ENCODE results near the gene NOD2.

The NOD2 gene

DNA sequence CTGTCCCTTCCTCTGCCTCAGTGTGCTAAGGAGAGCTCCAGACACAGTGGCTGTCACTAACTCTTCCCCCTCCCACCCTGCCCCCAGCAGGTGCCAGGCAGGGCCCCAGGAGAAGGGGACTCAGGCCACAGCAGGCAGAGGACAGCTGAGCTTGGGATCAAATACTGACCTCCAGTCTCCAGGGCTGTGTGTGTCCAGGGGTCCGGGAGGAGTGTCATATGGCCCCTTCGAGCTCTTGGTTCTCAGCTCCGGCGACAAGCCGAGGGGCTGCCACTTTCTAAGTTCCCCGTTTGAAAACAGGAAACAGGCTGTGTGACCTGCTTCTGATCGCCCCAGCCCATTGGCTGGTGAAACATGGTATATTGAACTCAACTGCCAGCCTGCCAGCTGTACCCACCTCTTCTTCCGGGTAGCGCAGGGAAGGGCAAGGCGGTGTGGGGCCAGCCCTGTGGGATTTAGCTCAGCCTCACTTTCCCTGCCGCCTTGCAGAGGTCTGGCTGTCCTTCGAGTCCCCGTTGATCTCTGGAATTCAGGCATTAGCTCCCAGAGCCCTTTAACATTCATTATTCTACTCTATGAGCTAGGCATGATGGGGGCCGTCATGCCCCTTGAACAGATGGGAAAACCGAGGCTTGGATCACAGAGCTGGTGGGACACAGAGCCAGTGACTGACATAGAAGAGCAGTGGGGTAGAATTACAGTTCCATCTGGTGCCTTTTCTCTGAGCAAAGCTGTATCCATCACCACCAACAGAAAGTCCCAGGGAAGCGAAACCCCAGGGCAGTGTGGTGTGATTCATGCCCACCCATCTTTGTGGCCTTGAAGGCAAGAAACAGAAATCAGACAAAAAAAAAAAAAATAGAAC lies 12.2 kb upstream of the NOD2 start, which contains the start of gene SNX20:
TSS of gene SNX20 (minus strand) at position 292 of the 865 bp plus-strand sequence. CDS start 3,786 bp downstream, outside the sequence.
- no peak within 1 kb of the TSS for H3K4me3 ChIP-seq (ENCODE audit: extremely low read depth, insufficient read depth, low read length, poor library complexity, severe bottlenecking)
- 92 to 96% methylated on average over 12 to 13 of the region's 16 CpGs for WGBS, 2 experiments (ENCODE audit: insufficient coverage in 2 of 2)
- H3K4me1 ChIP-seq (ENCODE audit: control insufficient read depth, insufficient read depth, low read length, poor library complexity, severe bottlenecking), result peaks cover 6% of the 10 kb centered on the region
- H3K9me3 ChIP-seq (ENCODE audit: control insufficient read depth, low read length), result no peaks in the 10 kb centered on the region
- H3K27ac ChIP-seq (ENCODE audit: low read depth, low read length, severe bottlenecking), result no peak within 1 kb of the TSS
- no peaks in the 10 kb centered on the region for H3K36me3 ChIP-seq (ENCODE audit: control insufficient read depth, insufficient read depth, low read length)

DNA sequence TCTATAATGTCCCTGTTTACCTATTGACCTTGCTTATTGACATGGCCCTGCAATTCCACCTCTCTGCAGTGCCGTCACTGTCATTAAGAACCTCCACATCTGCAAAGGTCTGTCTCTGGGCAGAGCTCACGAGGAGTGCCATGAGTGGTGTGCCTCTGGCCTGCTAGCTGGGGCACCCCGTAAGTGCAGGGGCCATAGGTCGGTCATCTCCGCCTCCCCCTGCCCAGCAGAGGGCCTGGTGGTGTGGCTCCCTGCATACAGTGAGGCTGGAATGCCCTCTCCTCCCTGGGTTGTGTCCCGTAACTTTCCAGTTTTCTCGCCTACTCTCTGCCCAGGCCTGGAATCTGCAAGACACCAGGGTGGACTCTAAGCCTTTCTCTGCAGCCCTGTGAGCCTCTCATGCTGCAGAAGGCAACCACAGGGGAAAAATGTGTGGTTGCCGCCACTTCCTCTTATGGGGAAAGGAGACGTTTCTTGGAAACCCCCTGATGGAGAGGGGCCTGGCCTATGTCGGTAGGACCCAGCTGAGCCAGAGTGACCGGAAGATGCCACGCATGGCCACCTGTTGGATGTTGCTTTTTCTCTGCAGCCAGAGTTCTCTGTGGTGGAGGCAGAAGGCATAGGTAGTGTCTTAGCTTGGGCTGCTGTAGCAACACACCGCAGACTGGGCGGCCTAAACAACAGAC lies 9.6 kb upstream of the NOD2 start:
- Histone ChIP-seq H3K4me1 (ENCODE audit: control insufficient read depth, insufficient read depth, low read length, poor library complexity, severe bottlenecking) (peaks cover 9% of the 10 kb centered on the region), H3K4me3 (ENCODE audit: extremely low read depth, insufficient read depth, low read length, poor library complexity, severe bottlenecking) (no peak overlapping the region), H3K36me3 (ENCODE audit: control insufficient read depth, insufficient read depth, low read length) (no peaks in the 10 kb centered on the region), H3K27ac (ENCODE audit: low read depth, low read length, severe bottlenecking) (no peak overlapping the region), H3K9me3 (ENCODE audit: control insufficient read depth, low read length) (no peaks in the 10 kb centered on the region)
- WGBS, 2 experiments (ENCODE audit: insufficient coverage in 2 of 2), result 84 to 89% methylated on average over 12 of the region's 14 CpGs

DNA sequence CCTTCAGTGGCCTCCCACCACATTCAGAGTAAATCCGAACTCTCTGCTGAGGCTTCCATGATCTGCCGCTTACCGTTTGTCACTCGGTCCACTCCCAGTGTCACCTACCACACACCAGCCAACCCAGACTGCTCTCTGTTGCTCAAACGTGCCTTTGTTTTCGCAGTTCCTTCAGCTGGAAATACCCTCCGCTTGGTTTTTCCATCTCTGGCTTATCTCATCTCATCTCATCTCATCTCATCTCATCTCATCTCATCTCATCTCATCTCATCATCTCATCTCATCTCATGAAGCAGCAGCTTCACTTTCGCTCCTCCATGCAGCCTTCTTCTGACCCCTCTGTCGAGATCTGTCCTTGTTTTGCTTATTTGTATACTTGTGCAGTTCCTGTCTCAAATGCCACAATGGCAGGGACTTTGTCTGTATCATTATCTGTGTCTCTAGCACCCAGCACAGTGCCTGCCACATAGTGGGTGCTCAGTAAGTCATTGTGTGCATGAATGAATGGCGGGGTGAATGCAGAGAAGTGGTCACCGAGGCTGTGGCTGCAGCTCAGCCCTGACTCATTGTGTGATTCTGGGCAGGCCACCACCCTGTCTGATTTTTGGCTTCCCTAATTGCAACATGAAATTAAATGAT lies 8.5 kb upstream of the NOD2 start:
- H3K9me3 ChIP-seq (ENCODE audit: control insufficient read depth, low read length), result no peaks in the 10 kb centered on the region
- WGBS, 2 experiments (ENCODE audit: insufficient coverage in 2 of 2), result 87 to 92% methylated on average over 11 of the region's 11 CpGs
- H3K4me3 ChIP-seq (ENCODE audit: extremely low read depth, insufficient read depth, low read length, poor library complexity, severe bottlenecking), result no peak overlapping the region
- H3K36me3 ChIP-seq (ENCODE audit: control insufficient read depth, insufficient read depth, low read length), result no peaks in the 10 kb centered on the region
- H3K27ac ChIP-seq (ENCODE audit: low read depth, low read length, severe bottlenecking), result no peak overlapping the region
- H3K4me1 ChIP-seq (ENCODE audit: control insufficient read depth, insufficient read depth, low read length, poor library complexity, severe bottlenecking), result peaks cover 6% of the 10 kb centered on the region

DNA sequence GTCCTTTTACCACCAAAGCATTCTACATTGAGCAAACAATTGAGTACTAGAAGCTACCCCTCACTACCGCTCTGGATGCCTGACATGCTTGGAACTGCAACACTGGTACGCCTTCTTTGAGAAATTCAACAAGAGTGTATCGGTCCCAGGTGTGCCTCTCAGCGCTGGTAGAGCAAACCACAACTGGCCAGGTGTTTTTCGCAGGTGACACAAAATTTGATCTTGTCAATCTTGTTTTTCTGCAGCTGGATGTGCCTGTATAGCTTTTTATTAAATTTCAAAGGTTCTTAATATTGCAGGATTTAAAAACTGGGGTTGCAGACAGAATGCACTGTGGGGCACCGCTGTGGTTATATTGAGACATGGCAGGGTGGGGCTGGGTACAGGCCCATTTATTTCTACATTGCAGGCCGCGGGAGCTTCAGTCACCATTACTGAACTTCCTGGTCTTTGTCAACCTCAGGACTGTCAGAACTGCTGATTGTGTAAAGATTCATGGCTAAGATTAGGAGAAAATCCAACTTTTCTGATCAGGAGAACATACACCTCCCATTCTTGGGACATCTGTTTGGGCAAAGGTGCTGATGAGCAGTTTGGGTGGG lies 7.8 kb upstream of the NOD2 start:
- Histone ChIP-seq H3K36me3 (ENCODE audit: control insufficient read depth, insufficient read depth, low read length) (no peaks in the 10 kb centered on the region), H3K4me1 (ENCODE audit: control insufficient read depth, insufficient read depth, low read length, poor library complexity, severe bottlenecking) (peaks cover 6% of the 10 kb centered on the region), H3K9me3 (ENCODE audit: control insufficient read depth, low read length) (no peaks in the 10 kb centered on the region), H3K27ac (ENCODE audit: low read depth, low read length, severe bottlenecking) (no peak overlapping the region), H3K4me3 (ENCODE audit: extremely low read depth, insufficient read depth, low read length, poor library complexity, severe bottlenecking) (no peak overlapping the region)
- 95 to 98% methylated on average over 7 to 8 of the region's 8 CpGs for WGBS, 2 experiments (ENCODE audit: insufficient coverage in 2 of 2)

DNA sequence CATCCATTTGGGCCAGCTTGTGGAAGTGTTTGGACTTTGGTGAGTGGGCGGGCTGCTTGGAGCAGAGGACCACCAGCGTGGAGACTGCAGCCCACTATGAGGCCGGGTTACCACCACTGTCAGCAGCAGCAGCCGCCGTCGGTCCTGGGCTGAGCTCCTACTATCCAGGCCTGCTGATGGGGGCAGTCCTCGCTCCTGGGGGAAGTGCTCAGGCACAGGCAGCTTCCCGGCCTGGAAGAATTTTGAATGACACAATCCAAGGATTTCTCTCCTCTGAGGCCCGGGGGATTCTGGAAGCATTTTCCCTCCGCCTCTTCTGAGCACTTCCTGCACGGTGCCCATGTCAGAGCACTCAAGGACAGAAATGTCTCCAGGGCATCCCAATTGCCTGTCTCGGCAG lies 5.3 kb upstream of the NOD2 start:
- no peaks in the 10 kb centered on the region for H3K36me3 ChIP-seq (ENCODE audit: control insufficient read depth, insufficient read depth, low read length)
- no peaks in the 10 kb centered on the region for H3K9me3 ChIP-seq (ENCODE audit: control insufficient read depth, low read length)
- WGBS, 2 experiments (ENCODE audit: insufficient coverage in 2 of 2), result 58 to 67% methylated on average over 11 of the region's 12 CpGs
- H3K4me1 ChIP-seq (ENCODE audit: control insufficient read depth, insufficient read depth, low read length, poor library complexity, severe bottlenecking), result peaks cover 6% of the 10 kb centered on the region
- H3K27ac ChIP-seq (ENCODE audit: low read depth, low read length, severe bottlenecking), result no peak overlapping the region
- no peak overlapping the region for H3K4me3 ChIP-seq (ENCODE audit: extremely low read depth, insufficient read depth, low read length, poor library complexity, severe bottlenecking)

DNA sequence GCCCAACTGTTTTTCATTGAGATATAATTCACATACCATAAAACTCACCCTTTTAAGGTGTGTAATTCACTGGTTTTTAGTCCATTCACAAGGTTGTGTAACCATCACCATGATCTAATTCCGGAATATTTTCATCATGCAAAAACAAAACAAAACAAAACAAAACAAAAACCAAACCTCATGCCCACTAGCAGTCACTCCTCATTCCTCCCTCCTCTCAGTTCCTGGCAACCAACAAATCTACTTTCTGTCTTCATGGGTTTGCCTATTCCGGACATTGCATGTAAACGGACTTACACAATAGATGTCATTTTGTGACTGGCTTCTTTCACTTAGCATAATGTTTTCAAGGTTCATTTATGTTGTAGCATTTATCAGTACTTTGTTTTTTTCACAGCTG lies 4.5 kb upstream of the NOD2 start:
- 100% methylated on average over 1 of the region's 3 CpGs; no CpG with 5 or more reads in 1 of the 2 experiments for WGBS, 2 experiments (ENCODE audit: insufficient coverage in 2 of 2)
- Histone ChIP-seq H3K4me1 (ENCODE audit: control insufficient read depth, insufficient read depth, low read length, poor library complexity, severe bottlenecking) (peaks cover 6% of the 10 kb centered on the region), H3K27ac (ENCODE audit: low read depth, low read length, severe bottlenecking) (no peak overlapping the region), H3K36me3 (ENCODE audit: control insufficient read depth, insufficient read depth, low read length) (no peaks in the 10 kb centered on the region), H3K9me3 (ENCODE audit: control insufficient read depth, low read length) (no peaks in the 10 kb centered on the region), H3K4me3 (ENCODE audit: extremely low read depth, insufficient read depth, low read length, poor library complexity, severe bottlenecking) (no peak overlapping the region)

DNA sequence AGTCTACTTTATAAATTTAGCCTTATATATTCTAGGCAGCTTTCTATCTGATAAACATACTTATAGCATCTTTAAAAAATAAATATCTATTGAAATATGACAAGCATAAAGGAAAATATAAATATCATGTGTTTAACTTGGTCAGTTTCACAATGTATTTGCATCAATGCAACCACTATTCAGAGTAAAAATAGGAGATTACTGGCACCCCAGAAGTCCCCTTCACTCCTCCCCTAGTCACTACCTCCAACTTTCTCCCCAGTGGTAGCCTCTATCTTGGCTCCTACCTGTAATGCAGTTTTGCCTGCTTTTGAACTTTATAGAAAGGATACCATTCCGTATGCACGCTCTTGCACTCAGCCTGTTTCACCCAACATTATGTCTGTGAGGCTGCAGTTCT lies 3.2 kb upstream of the NOD2 start:
- H3K9me3 ChIP-seq (ENCODE audit: control insufficient read depth, low read length), result no peaks in the 10 kb centered on the region
- H3K4me3 ChIP-seq (ENCODE audit: extremely low read depth, insufficient read depth, low read length, poor library complexity, severe bottlenecking), result no peak overlapping the region
- no peaks in the 10 kb centered on the region for H3K36me3 ChIP-seq (ENCODE audit: control insufficient read depth, insufficient read depth, low read length)
- H3K4me1 ChIP-seq (ENCODE audit: control insufficient read depth, insufficient read depth, low read length, poor library complexity, severe bottlenecking), result peaks cover 6% of the 10 kb centered on the region
- no peak overlapping the region for H3K27ac ChIP-seq (ENCODE audit: low read depth, low read length, severe bottlenecking)
- WGBS, 2 experiments (ENCODE audit: insufficient coverage in 2 of 2), result no CpG with 5 or more reads among the region's 2 CpGs

DNA sequence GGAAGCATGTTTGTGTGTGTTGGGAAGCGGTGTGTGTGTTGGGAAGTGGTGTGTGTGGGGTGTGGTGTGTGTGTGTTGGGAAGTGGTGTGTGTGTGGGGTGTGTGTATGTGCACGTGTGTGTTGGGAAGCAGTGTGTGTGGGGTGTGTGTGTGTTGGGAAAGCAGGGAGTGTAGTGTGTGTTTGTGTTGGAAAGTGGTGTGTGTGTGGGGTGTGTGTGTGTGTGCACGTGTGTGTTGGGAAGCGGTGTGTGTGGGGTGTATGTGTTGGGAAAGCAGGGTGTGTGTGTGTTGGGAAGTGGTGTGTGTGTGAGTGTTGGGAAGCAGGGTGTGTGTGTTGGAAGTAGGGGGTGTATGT lies 785 bp upstream of the NOD2 start:
- no peaks in the 10 kb centered on the region for H3K9me3 ChIP-seq (ENCODE audit: control insufficient read depth, low read length)
- H3K36me3 ChIP-seq (ENCODE audit: control insufficient read depth, insufficient read depth, low read length), result no peaks in the 10 kb centered on the region
- H3K4me1 ChIP-seq (ENCODE audit: control insufficient read depth, insufficient read depth, low read length, poor library complexity, severe bottlenecking), result peaks cover 6% of the 10 kb centered on the region
- no peak overlapping the region for H3K4me3 ChIP-seq (ENCODE audit: extremely low read depth, insufficient read depth, low read length, poor library complexity, severe bottlenecking)
- no peak overlapping the region for H3K27ac ChIP-seq (ENCODE audit: low read depth, low read length, severe bottlenecking)
- 90 to 100% methylated on average over 1 to 4 of the region's 4 CpGs for WGBS, 2 experiments (ENCODE audit: insufficient coverage in 2 of 2)

DNA sequence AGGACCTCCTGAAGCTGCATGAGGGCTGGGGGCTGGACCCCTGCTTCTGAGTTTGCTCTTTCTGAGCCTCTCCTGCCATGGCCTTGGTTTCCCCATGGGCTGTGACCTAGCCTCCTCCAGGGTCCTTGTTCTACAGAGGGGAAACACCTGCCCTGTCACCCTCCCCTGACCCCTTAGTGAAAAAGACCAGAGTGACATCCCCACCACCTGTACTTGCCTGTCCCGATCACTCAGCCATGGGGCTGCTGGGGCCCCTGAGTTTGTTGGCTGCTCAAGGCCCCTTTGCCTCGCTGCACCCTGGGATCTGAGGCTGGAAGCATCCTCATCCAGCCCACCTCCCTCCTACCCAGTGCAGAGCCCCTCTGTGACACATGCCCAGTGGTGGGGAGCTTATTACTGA lies 800 bp downstream of the NOD2 start:
- Histone ChIP-seq H3K9me3 (ENCODE audit: control insufficient read depth, low read length) (no peaks in the 10 kb centered on the region), H3K36me3 (ENCODE audit: control insufficient read depth, insufficient read depth, low read length) (no peaks in the 10 kb centered on the region), H3K4me1 (ENCODE audit: control insufficient read depth, insufficient read depth, low read length, poor library complexity, severe bottlenecking) (no peaks in the 10 kb centered on the region), H3K4me3 (ENCODE audit: extremely low read depth, insufficient read depth, low read length, poor library complexity, severe bottlenecking) (no peak overlapping the region), H3K27ac (ENCODE audit: low read depth, low read length, severe bottlenecking) (no peak overlapping the region)
- WGBS, 2 experiments (ENCODE audit: insufficient coverage in 2 of 2), result 100% methylated on average over 1 of the region's 2 CpGs; no CpG with 5 or more reads in 1 of the 2 experiments
